ENCODE measurements around the gene GJA3. TPM values are rescaled to one million over a fixed set of nuclear protein-coding genes. Genes with fewer than 3 reads are reported as not detected.

The GJA3 gene
- total RNA-seq, 4 donors from 2014 or later = not detected

GRCh38 chr13:20137875-20138274, 23.0 kb downstream of the GJA3 start:
- TF ChIP-seq, protein P1, sequence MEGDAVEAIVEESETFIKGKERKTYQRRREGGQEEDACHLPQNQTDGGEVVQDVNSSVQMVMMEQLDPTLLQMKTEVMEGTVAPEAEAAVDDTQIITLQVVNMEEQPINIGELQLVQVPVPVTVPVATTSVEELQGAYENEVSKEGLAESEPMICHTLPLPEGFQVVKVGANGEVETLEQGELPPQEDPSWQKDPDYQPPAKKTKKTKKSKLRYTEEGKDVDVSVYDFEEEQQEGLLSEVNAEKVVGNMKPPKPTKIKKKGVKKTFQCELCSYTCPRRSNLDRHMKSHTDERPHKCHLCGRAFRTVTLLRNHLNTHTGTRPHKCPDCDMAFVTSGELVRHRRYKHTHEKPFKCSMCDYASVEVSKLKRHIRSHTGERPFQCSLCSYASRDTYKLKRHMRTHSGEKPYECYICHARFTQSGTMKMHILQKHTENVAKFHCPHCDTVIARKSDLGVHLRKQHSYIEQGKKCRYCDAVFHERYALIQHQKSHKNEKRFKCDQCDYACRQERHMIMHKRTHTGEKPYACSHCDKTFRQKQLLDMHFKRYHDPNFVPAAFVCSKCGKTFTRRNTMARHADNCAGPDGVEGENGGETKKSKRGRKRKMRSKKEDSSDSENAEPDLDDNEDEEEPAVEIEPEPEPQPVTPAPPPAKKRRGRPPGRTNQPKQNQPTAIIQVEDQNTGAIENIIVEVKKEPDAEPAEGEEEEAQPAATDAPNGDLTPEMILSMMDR (IDR thresholded peaks at IDR 0.05; ENCODE audit: low read depth) = no peak

DNA sequence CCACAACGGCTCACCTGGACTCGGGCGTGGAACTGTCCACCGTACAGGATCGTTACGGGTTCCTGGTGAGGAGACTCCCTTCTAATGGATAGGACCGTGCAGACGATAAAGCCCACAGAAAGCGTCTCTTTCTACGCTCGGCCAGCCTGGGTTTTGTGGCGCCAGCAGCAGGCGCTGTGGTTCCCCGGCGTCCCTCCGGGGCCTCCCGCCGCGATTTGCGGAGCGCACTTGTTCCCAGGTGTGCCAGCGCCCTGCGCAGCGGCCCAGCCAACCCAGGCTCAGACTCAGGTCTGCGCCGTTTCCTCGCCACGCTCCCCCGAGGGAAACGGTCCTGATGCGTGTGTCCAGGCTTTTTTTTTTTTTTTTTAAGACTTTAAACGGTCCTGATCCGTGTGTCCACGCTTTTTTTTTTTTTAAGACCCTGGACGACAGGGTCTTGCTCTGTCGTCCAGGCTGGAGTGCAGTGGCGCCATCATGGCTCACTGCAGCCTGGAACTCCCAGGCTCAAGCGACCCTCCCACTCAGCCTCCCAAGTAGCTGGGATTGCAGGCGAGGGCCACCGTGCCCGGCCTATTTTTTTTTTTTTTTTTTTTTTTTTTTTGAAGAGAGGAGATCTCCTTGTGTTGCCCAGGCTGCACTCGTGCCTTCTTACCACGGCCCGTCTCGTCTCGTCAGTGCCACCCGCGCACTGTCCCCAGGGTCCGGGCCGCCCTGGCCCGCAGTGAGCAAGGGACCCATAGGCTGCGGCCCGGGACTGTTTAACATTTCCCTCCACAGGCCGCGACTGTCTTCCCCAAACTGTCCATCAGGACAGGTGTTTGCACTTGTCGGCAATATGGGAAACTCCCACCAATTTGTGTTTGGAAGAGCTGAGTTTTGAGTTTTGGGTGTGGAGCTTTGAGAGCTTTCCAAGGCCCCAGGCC, 23.8 kb downstream of the GJA3 start:
- TF ChIP-seq, protein P1 (IDR thresholded peaks at IDR 0.05; ENCODE audit: low read depth) = no peak

DNA sequence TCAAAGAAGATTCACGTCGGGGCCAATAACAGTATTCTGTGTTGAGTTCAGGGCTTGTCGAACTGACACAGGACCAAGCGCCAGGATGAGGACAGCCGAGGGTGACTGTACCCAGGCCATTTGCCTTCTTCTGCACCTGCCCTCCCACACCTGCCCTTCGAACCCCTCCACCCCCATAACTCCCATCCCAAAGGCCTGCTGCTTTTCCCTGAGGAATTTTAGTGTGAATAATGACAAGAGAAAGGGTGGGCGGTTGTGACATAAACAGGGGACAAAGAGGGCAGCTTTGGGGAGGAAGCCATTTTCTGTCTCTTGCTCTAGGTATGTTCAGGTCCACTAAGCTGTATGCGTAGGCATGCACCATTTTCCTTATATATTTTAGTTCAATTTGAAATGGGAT, 26.1 kb downstream of the GJA3 start:
- TF ChIP-seq, protein P1 (IDR thresholded peaks at IDR 0.05; ENCODE audit: low read depth) = no peak

DNA sequence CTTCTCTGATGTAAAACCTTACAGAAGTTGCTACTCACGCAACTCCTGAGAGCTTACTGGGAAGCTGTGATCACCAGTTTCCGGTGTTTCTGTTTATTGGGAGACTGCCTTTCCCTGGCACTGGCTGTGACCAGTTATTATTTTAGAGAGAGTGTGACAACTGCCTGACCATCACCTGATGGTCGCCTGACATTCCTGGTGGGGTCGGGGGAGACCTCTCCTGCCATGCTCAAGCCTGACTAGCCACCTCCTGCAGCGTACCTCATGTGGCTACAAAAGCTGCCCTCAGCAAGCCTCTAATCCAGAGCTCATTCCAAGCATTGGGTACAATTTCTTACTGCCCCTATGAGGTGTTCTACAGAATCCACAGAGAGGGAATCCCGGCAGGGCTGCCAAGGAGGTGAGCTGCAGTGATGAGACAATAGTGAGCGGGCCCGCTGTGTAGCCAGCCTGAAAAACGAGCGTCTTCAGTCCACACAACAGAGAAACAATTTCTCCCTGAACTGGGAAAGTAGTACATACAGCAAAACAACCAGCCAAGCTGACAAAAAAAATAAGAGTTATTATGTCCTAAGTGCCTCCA, 28.7 kb downstream of the GJA3 start:
- TF ChIP-seq, protein P1 (IDR thresholded peaks at IDR 0.05; ENCODE audit: low read depth) = no peak

DNA sequence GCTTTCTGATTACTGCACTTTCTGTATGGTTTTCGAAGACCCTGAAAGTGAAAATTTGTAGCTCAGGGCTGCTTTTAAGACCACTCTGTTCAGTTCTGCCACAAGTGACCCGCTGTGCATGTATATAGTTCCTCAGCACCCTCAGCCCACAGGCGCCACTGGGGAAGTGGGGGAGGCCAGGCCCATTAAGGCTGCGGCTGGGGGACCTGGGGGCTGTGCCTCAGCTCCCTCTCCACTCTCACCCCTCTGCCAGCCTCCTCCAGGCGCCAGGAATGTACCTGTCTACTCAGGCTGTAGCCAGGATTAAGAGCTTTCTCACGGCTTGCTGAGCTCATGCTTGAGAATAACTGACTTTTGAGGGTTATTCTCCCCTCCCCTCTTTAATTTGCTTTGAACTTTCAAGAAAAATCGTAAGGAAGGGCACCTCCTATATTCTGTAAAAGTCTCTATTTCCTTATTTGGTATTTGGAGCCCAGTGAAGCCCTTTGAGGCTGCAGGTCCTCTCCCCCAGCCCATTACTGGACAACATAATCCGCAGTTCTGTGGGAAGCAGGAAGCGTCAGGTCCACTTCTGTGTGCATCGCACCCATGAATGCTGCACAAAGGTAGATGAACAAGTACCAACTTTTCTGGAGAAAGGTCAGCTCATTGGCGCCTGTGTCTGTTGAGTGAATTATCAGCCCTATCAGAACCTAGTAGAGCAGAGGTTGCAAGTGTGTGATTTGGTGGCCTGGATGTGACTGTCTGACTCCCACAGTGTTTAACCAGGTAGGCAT, 29.6 kb downstream of the GJA3 start:
- TF ChIP-seq, protein P1 (IDR thresholded peaks at IDR 0.05; ENCODE audit: low read depth) = no peak

- TF ChIP-seq, protein P1 (IDR thresholded peaks at IDR 0.05; ENCODE audit: low read depth) = no peak
Observed at GRCh38 chr13:20130652-20131051, 30.2 kb downstream of the GJA3 start.

DNA sequence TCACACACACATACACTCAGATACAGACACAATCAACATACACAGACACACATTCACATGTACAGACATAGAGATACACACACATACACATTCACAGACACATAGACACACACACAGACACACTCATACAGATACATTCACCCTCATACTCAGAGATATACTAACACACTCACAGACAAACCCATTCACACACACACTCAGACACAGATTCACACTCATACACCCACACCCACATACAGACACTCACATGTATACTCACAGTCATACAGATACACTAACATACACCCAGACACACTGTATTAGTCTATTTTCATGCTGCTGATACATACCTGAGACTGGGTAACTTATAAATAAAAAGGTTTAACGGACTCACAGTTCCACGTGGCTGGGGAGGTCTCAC, 30.8 kb downstream of the GJA3 start:
- TF ChIP-seq, protein P1 (IDR thresholded peaks at IDR 0.05; ENCODE audit: low read depth) = no peak

Measured in subcutaneous adipose tissue (tissue), 4 donors.